ENCODE data around the gene ECE1.

The ECE1 gene

DNA sequence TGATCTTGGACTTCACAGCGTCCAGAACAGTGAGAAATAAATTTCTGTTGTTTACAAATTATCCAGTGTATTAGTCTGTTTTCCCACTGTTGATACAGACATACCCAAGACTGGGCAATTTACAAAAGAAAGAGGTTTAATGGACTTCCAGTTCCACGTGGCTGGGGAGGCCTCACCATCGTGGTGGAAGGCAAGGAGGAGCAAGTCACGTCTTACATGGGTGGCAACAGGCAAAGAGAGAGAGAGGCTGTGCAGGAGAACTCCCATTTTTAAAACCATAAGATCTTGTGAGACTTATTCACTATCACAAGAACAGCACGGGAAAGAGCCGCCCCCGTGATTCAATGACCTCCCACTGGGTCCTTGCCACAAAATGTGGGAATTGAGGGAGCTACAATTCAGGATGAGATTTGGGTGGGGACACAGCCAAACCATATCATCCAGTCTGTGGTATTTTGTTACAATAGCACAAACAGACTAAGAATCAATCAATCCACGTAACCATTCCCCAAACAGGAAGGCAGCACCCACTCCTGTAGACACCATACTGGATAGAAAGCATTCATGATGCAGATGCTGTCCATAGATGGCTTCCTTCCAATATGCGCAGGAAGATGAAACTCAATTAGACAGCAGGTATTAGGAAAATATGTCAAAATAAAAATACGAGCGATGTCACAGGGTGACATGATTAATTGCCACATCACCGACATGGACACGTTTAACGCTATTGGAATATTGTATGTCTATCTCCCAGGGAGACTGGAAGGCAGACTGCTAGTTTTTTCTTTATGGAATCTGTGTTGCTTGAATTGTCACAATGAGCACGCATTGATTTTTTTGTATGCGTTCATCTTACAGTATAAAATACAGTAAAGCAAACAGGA, 22.8 kb downstream of the ECE1 start:
- DNase-seq (ENCODE audit: low spot score) = no peak

DNA sequence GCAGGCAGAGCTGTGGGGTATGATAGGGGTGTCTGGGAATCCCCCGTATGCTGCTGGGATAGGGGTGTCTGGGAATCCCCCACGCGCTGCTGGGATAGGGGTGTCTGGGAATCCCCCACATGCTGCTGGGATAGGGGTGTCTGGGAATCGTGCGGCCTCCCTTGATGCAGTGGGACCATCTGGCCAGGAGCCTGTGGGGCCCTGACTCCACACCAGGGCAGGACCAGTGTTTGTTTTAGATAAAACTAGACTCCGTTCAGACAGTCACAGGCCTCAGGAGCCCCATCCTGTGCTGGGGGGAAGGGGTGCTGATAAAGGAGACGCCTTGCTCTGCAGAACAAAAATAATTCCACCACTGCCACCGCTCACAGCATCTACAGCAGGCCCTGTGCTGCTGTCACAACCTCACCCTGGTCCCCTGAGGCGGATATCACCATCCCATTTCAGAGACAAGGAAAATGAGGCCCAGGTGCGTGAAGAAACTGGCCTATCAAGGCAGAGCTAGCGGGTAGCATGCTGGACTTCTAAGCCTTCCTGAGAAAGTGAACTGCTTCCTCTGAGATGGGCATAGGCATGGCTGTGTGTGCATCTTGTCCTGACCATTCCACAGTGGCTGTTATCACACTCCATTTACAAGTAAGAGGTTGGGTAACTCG, 24.0 kb downstream of the ECE1 start:
- DNase-seq (ENCODE audit: low spot score) = no peak

GRCh38 chr1:21265644-21266043, 24.6 kb downstream of the ECE1 start:
- DNase-seq (ENCODE audit: low spot score) = no peak

DNA sequence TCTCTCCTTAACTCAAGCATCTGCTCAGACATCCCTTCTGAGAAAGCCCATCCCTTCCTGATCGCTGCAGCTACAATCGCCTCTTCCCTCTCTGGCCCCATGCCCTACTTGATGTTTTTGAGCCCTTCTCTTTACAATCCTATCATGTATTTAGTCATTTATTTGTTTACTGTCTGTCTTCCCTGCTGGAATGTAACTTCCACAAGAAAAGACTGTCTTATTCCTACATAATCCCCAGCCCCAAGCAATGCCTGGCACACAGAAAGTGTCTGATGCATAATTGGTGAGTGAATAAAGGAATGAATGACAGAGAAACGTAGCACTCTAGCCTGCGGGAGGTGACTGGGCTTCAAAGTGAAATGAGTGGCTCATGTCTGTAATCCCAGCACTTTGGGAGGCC, 25.4 kb downstream of the ECE1 start:
- DNase-seq (ENCODE audit: low spot score) = no peak

DNA sequence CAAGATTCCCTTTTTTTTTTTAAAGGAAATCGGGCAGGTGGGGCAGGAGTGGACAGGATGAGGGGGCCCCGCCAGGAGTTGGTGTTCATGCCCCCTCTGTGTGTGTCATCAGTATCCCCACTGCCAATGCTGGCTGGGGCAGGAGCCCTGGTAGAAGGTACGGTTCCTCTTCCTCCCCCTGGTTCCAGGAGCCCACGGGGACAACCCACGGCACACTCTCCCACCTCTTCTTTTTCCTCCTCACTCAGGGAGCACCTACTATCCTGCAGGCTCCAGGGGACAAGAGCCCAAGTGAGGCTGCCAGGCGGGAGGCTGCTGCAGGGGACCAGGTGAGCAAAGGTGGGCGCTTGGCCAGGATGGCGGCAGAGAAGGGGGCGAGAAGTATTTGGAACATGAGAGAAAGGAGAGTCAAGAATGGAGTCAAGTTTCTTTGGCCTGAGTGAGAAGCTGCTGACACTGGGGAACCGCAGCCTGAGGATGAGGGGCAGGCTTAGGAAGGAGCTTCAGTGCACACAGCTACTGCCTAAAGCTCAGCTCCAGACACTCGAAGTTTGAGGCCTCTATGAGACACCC, 26.5 kb downstream of the ECE1 start:
- no peak for DNase-seq (ENCODE audit: low spot score)

- DNase-seq (ENCODE audit: low spot score) = no peak
Measured at GRCh38 chr1:21263052-21263429, 27.2 kb downstream of the ECE1 start.

- no peak for DNase-seq (ENCODE audit: low spot score)
Measured at GRCh38 chr1:21262293-21263051, 27.8 kb downstream of the ECE1 start.

- DNase-seq (ENCODE audit: low spot score) = peak; percentile 88
Measured at GRCh38 chr1:21261551-21262292, 28.5 kb downstream of the ECE1 start.

GRCh38 chr1:21260405-21261125, 29.7 kb downstream of the ECE1 start:
- DNase-seq (ENCODE audit: low spot score) = no peak

DNA sequence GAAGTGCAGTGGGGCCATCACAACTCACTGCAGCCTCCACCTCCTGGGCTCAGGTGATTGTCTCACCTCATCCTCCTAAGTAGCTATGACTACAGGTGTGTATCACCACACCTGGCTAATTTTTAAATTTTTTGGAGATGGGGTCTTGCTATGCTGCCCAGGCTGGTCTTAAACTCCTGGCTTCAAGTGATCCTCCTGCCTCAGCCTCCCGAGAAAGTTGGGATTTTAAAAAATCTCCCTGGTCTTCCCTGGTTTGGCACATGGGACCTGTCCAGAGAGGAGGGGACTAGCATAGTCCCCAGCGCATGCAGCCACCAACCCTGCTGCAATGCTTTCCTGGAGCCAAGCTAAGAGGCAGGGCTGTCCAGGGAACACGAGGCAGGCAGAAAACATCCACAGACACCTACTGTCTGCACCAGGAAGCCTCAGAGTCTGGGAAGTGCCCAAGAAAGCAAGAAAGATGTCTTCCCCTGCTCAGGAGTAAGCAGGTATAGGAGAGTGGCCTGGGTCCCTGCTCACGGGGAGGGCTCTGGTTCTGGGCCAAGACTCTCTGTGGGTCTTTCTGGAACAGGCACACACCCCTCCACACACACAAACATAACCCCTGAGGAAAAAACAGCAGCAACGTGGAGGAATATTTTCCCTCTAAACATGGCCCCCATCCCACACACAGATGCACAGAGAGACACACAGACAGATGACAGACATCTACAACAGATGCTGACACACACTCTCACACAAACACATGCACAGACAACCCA, 30.8 kb downstream of the ECE1 start:
- no peak for DNase-seq (ENCODE audit: low spot score)

GRCh38 chr1:21258331-21259134, 31.7 kb downstream of the ECE1 start:
- no peak for DNase-seq (ENCODE audit: low spot score)

- no peak for DNase-seq (ENCODE audit: low spot score)
Measured at GRCh38 chr1:21257431-21258135, 32.7 kb downstream of the ECE1 start.

DNA sequence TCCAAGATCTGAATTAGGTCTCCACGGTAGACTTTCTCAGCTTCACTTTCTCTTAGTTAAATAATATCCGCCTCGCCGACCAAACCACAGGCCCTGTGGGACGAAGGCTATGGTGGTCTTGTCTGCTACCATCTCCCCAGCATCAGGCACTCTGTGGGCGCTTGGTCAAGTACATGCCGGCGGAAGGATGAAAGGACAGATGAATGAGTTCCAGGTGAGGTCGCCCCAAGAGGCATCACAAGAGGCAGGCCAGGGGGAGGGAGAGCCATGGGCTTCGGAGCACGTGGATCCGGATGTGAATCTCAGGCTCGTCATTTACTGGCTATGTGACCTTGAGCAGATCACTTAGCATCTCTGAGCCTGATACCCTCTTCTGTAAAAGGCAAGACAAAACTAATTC, 33.5 kb downstream of the ECE1 start:
- DNase-seq (ENCODE audit: low spot score) = no peak

DNA sequence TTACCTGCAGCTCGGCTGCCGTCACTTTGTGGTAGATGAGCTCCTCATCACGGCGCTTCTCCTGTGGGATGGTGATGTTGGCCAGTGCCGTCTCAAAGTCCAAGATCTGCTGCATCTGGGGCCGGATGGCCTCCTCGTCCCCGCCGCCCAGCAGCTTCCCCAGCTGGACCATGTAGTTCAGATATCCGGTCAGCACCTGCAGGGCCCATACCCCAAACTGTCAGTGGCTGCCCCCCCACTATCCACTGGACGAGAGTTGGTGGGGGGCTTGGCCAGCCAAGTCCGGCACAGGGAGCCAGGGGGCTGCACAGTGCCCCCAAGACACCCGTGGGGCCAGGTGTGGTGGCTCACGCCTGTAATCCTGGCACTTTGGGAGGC, 34.3 kb downstream of the ECE1 start:
- no peak for DNase-seq (ENCODE audit: low spot score)

DNA sequence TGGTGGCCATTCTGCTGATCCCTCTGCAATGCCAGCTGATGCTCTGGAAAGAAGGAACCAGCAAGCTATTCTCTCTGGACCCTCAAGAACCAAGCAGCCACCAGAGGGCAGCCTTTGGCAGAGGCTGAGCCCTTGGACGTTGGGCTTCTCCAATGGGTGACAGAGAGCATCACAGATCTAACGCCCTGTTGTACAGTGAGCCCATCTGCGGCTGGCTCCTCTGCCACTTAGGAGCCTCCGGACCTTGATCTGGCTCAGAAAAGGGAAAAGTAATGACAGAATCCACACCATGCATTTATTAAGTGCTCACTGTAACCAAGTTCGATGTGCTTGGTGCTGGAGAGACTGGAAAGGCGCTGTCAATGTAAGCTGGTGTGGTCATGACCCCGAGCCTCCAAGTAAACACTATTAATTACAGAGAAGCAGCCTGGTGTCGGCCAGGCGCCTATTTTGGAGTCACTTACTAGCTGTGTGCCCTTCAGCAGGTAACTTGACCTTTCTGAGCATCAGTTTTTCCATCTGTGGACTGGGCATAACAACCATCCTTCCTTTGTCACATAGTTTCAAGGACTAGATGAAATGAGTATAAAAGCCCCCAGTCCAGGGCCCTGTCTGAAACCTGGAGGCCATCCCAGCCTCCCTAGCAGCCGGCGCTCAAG, 34.9 kb downstream of the ECE1 start:
- DNase-seq (ENCODE audit: low spot score) = peak; percentile 77

DNA sequence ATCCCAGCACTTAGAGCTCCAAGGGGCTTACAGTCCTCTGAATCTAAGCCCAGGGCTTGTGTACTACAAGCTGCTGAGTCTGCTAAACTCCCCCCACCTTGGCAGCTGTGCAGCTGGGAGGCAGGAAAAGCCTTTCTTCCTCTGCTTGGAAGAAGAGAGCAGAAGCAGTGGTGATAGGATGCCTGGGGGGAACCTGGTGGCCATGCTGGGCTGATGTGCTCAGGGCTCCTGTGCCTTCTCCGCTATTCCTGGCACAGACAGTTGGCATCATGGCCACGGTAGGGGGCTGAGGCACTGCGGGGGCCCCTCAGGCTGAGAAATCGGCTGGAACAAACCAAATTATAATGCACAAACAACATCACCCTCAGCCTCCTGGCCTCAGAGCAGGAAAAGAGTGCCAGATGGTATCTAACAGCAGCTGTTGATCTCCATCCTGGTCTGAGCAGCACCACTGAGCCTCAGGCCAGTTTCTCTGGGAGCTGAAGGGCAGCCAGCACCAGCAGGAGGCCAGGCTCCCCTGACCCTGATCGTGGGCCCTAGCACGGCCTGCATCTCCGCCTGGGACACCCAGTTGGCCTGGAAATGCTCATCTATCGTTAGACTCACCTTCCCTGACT, 35.8 kb downstream of the ECE1 start:
- no peak for DNase-seq (ENCODE audit: low spot score)

DNA sequence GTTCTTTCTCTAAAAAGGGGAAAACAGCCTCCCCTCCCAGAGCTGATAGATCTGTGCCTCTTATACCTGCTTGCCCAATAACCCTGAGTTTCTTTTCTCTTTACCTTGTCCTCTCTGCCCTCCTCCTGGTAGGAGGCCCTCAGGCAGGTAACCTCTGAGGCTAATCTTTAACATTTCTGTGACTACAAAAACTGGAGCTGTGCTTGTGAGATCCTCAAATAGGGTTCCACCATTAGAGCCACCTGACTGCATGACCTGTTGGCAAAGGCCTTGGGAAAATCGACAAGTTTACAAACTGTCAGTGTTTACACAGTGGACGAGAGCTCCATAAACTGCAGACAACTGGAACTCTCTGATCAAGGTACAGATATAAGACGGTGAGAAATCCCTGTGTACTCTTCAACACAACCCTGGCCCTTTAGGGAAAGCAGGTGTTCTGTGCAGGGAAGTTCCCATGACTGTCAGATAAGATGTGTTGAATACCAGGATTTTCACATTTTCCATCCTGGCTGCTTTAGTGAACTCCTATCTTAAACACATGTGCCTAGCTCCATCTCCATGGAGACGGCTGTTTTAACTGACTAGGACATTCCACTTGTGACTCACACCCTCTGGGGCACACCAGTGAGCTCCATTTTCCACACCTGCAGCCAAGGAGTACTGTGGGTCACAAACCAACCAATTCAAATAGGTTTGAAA, 38.3 kb downstream of the ECE1 start:
- DNase-seq (ENCODE audit: low spot score) = peak; percentile 73
